HG03139 (cell line): ENCODE data around the gene FADS1.

Experiments
- ATAC-seq: cut with Tn5 transposase; IDR thresholded peaks from one replicate; pipeline ENCODE4 v1.9.1; 2021; ENCODE audit not compliant: unreplicated experiment

Gene FADS1

GRCh38 chr11:61827571-61828378 lies 11.0 kb upstream of the FADS1 start, which contains the start of gene FADS2:
TSS of gene FADS2 (plus strand) at chr11:61828300. CDS start at chr11:61828391, 91 bp downstream.
- ATAC-seq: peak; percentile 65

DNA sequence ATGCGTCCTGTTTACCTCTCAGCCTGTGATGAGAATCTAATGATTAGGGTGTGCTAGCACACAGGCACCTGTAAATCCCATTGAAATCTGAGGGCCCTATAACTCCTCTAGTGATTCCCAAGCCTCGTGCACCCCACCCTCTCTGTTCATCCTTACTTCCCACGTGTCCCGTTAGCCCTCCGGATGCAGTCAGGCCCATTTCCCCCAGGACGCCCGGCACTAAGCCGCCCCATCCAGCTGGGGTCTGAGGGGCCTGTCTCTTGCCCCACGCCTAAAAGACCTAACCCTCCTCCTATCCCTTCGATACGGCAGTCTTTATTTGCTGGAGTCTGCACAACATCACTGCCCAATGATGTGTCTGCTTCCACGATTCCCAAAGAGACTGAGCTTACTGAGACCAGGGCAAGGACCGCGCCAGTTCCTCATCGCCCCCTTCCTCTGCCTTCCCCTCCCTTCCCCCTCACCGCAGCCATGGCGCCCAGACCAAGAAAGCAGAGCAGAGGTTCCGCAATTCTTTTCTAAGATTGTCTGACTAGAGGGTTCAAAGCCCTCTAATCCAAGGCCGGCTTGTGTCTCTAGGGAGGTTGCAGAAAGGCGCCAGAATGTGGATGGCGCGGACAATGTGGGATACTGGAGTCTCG lies 10.2 kb upstream of the FADS1 start:
- no peak for ATAC-seq

GRCh38 chr11:61820174-61820573 lies 3.4 kb upstream of the FADS1 start:
- ATAC-seq: no peak

DNA sequence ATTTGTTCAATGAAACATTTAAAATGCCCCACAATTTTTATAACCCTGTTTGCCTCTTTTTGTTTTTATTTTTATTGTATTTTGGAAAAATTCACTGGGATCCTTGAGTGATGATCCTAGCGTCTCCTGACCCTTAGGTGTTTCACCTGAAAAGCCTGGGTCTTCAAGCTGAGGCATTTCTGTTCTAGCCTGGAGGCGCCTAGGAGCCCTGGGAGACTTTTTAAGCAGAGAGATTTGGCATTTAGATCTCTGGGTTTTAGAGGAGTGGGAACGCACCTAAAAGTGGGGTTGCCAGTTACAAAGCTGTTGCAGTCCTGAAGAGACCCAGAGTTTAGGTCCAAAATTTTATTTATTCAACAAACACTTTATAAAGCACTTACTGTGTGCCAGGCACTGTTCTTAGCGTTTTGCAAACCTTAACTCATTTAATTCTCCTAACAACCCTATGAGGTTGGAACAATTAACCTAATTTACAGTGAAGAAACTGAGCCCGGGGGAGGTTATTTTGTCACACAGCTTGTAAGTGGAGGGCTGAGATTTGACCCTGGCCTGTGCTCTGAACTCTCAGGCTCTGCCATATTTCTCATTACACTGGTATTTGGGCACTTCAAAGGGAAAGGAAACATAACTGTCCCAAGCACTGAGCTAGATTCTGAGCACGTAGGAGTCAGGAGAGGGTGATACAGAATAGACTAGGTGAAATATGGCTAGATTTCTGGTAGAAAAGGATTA lies 834 bp upstream of the FADS1 start:
- ATAC-seq: no peak

DNA sequence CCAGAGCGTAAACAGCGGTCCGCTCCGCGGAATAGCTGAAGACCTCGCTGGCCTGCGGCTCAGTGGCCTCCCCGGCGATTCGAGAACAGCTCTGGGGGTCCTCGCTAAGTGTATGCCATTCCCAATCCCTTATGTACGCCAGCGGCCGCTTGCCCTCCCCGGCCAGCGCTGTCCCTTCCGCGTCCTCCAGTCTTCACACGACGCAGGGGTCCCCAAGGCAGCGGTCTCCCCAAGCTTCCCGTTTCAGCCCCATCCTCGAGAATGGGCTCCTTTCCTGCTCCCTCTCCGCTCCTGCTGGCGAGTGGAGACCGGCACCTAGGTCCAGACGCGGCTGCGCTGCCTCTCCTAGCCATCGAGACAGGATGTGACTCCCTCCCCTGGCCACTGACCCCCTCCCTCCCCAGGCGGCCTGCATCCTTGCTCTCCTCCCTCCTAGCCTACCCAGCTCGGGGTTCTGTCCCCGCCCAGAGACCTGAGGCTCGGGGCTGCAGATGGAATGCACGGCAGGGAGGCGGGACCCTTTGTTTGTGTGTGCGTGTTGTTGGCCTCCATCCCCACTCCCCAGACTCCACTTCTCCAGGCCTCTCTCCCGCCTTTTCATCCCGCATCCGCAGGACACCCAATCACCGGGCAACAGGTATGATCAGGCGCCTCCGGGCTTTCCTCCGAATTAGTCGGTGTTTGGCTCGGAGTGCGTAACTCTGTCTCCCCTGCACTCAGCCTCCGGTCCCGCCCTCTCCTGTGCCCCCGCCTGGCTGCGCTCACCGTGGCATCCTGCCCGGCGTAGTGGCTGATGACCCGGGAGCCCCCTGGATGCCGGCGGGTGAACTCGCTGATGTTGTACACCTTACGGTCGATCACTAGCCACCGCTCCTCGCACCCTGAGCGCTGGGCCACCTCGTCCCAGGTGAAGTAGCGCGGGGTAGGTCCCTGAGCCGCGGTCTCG lies 740 bp downstream of the FADS1 start:
- ATAC-seq: peak; percentile 22

GRCh38 chr11:61814958-61815789 lies 1.6 kb downstream of the FADS1 start:
- ATAC-seq: peak; percentile 38

DNA sequence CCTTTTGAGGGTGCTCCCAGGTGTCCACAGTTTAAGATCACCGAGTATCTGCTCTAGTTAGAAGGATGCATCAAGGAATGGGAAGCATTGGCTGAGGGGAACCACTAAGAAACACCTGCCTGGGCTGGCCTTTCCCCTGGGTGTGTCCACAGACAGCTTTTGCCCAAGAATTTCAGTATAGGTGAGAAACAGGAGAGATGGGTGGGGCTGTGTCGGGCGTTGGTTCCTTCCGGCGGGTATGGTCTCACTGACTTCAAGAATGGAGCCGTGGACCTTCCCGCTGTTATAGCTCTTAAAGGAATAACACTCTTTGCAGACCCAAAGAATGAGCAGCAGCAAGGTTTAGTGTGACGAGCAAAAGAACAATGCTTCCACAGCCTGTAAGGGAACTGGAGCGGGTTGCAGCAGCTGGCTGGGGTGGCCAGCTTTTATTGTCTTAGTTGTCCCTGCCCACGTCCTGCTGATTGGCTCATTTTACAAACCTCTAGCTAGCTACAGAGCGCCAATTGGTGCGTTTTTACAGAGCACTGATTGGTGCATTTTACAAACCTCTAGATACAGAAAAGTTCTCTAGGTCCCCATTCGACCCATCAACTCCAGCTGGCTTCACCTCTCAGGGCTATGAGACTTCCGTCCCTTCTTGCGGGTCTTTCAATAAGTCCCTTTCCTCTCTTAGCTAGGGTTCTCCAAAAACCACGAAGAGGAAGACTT lies 2.4 kb downstream of the FADS1 start:
- no peak for ATAC-seq

- no peak for ATAC-seq
Measured at GRCh38 chr11:61812736-61813411, 3.9 kb downstream of the FADS1 start.

DNA sequence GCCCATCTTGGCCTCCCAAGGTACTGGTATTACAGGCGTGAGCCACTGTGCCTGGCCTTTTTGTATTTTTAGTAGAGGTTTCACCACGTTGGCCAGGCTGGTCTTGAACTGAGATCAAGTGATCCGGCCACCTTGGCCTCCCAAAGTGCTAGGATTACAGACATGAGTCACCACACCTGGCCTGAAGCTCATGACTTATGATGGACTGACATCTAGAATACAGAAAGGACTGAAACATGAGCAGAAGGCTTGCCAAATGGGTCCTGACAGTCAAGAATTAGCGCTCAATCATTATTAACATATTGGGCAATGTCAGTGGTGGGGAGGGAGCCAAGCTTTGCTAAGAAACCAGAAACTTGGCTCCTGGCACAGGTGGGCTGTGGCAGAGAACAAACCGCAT lies 5.0 kb downstream of the FADS1 start:
- ATAC-seq: no peak

GRCh38 chr11:61810671-61811175 lies 6.1 kb downstream of the FADS1 start:
- no peak for ATAC-seq

- ATAC-seq: no peak
Measured at GRCh38 chr11:61806785-61807184, 10.0 kb downstream of the FADS1 start.

DNA sequence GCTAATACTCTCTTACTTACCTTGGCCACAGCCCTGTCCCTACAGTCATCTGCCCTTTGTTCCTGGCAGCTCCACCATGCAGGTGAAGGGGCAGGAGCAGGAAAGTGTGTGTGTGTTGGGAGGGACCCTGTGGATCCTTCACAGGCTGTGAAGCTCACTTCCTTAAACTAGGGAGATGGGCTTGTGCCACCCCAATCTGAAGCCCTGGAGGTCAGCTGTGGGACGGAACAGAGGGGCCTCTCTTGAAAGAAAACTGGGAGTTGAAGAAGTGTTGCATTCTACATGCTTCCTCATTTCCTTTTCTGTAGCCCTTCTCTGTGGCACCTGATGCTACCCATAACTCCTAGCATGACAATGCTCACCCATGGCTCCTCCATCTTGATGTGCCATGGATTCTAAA lies 11.7 kb downstream of the FADS1 start:
- ATAC-seq: no peak

DNA sequence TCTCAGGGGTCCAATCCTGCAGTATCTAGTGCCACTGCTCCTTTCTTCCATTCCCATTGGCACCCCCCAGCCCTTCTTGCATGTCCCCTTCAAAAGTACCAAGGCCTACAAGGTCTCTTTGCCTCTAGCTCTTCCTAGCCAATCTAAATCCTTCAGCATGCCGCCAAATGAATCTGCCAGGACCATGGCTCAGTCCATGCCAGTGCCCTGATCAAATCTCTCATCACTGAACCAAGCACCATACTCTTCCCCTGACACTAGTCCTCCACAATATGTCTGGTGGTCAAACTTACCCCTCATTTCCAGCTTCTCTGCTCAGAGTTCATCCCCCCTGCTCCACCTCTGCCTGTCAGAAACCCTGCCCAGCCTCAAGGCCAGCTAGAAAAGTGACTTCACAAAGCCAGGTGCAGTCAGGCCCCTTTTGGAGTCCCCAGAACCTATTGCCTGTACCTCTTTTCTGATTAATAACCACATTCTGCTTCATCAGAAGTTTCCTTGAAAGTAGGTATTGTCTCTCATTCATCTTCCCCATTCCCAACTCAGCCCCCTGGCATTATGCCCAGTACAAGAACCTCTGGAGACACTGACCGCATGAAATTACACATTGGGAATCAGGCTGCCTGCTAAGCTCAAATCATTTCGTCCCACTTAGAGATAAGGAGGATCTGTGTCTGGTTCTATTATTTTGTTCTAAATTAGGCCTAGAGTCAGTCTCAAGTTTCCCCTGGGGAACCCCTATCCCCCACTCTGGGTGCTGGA lies 12.7 kb downstream of the FADS1 start:
- ATAC-seq: no peak

DNA sequence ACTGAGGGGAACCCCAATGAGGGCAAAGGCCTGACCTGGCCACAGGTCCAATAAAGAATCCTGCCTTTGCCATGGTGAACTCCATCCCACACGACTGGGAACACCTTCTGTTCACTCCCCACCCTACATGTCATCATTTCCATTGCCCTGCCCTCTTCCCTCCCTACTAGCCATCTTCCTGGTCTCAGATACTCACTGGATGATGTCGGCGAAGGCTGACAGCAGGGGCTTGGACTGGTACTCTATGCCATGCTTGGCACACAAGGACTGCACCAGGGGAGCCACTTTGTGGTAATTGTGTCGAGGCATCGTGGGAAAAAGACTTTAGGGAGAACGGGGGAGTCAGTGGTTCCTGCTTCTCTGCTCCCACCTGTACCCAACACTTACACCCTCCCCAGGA lies 14.2 kb downstream of the FADS1 start:
- ATAC-seq: no peak

GRCh38 chr11:61800331-61801281 lies 16.2 kb downstream of the FADS1 start:
- no peak for ATAC-seq

- no peak for ATAC-seq
Measured at GRCh38 chr11:61799665-61800284, 17.0 kb downstream of the FADS1 start.
